Measurements from ENCODE around the gene F7.

The F7 gene

DNA sequence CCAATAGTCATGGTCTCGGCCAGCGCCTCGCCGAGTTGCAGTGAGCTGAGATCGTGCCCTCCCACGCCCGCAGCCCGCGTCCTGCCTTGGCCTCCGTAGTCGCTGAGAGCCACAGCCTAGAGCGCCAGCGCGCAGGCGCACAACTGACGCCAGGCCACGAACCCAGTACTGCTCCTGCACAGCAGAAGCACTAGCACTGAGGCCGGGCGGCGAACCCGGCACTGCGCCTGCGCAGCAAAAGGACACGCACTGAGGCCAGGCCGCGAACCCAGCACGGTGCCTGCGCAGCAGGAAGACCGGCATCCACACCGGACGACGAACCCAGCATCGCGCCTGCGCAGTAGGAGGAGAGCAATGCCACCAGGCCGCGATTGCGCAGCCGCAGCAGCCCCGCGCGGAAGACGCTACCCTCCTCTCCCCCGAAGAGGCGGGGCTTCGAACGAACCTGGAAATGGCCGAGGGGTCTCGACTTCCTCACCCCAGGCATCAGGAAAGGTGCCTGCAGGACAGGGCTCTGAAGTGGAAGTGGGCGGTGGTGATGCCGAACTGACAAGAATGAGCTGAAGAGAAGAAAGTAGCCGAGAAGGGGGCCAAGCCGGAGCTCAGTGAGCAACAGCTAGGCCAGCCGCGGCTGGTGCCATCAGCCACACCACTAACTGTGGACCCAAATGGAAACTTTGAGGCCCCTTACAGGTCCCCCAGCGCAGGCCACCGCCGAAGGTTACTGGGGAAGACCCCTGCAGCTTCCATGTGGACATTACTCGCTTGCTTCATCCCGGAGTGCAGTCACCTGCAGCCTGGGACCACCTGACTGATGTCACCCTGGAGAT is 24.5 kb downstream of the F7 start:
- DNase-seq (ENCODE audit: low read depth in 1 of 2, low spot score in 1 of 2) = no peak

DNA sequence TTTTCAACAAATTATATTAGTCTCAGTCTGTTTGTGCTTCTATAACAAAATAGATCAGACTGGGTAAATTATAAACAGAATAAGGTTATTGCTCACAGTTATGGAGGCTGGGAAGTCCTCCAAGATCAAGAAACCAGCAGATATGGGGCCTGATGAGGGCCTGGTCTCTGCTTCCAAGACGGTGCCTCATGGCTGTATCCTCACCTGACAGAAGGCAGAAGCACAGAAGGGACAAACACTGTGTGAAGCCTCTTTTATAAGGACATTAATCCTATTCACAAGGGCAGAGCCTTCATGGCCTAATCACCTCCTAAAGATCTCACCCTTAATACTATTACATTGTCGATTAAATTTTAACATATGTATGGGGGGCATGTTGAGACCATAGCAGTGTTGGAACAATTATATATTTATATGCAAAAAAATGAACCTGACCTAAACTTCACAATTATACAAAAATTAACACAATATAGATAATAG is 29.7 kb downstream of the F7 start:
- DNase-seq (ENCODE audit: low read depth in 1 of 2, low spot score in 1 of 2) = no peak

DNA sequence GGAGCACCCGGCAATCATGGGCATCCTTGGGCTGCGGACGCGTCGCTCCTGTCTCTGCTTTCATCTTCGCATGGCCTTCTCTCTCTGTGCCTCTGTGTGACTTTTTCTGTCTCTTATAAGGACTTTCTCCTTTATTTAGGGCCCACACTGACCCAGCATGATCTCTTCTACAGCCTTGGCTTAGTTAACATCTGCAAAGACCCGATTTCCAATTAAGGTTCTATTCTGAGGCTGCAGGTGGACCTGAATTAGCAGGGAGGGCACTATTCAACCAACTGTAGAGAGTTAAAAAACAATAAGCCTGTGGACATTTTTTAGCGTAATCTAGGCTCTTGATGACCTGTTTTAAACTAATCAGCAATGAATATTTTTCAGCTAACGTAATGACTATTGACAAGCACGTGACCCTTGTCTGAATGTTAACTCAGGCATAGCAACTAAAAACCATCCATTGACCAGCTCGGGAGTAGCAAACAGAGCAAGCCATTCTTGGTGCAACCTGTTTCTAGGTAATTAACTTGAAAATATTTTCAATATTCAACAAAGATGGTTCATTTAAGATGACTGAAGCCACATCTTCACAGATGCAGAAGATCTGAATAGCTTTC is 32.2 kb downstream of the F7 start:
- DNase-seq (ENCODE audit: low read depth in 1 of 2, low spot score in 1 of 2) = no peak

DNA sequence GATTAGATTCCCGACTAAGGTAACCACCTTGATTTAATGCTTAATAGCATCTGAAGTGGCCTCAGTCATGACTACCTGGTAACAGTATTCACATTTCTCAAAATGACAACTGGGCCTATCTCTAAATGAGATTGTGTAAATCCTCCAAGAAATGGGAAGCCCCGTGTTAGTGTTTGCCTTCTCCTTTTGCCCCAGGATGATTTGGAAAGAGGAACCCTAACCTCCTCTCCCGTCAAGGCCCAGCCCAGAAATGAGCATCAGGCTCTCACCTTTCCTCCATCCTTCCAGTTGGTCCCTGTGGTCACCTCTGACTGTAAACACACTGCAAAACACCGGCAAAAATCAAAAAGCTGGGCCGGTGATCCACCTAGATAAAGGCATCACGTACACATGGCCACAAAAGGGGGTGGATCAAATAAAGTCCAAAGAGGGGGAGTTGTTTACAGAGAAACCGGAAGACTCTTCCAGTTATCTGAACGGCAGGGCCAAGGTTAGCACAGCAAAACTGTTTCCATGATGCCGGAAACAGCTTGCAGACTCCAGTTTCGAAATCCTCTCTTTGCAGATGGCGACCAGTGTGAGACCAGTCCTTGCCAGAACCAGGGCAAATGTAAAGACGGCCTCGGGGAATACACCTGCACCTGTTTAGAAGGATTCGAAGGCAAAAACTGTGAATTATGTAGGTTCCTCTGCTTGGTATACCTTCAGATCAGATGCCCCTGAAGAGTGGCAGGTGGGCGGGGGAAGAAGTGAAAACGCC is 33.4 kb downstream of the F7 start:
- no peak for DNase-seq (ENCODE audit: low read depth in 1 of 2, low spot score in 1 of 2)

DNA sequence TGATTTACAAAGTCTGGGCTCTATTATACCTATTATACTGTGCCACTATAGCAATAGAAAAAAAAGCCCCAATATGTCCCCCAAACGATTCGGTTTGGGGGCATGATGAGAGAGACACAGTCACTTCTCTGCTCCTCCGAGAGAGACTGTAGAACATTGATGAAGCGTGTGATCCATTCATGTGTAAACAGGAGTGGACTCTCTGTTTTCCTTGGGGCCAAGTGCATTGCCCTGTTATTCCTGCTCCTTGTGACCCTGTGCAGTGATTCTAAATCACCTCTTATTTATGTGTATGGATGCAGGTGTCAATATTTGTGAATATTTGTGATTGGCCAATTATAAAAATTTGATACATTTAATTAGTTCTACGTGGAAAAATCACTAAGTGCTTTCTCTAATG is 34.0 kb downstream of the F7 start:
- no peak for DNase-seq (ENCODE audit: low read depth in 1 of 2, low spot score in 1 of 2)

DNA sequence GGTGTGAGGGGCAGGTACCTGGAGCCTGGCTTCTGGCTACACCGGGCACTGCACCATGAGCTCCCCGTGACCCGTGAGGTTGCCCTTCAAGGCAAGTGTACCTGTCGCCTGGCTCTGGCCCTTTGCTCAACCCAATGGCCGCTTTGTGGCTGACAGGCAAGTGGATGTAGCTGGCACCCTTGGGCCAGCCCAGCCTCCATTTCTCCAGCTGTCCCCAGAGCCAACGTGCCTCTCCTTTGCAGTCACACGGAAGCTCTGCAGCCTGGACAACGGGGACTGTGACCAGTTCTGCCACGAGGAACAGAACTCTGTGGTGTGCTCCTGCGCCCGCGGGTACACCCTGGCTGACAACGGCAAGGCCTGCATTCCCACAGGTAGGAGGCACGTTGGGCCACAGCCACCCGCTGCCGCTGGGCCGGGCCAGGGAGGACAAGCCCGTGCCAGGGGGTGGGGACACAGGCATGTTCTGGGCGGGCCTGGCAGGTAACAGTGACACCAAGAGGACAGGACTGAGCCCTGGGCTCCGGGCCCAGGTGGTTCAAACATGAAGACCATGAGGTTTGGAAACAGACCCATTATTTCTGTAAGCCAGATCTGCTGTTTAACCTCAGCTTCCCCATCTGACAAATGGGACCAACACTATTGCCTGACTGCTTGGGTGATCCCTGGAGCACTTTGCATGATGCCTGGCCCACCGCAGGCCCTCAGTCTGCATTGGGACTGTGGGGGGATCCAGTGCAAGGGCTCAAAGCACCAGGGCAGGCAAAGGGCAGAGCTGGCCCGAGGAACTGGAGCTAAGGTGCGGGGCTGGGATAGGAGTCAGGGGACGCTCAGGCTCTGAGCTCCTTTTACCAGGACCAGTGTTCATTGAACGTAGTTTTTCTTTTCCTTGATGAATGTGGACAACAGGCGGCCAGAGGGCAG is 35.3 kb downstream of the F7 start:
- no peak for DNase-seq (ENCODE audit: low read depth in 1 of 2, low spot score in 1 of 2)

DNA sequence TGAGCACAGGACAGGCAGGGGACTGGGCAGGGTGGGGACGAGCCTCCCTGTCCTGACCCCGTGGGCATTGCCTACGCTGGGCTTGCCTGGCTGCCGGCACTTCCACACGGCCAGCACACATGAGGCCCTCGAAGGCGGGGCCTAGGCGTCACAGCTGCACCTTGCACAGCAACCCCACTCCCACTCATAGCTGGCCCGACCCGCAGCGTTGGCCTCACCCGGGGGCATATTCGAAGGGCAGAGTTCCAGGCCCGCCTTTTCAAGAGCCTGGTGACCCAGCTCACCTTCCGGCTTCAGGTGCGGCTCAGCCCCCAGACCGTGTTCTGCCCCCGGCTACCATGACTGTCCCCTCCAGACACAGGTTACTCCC is 36.0 kb downstream of the F7 start:
- no peak for DNase-seq (ENCODE audit: low read depth in 1 of 2, low spot score in 1 of 2)

DNA sequence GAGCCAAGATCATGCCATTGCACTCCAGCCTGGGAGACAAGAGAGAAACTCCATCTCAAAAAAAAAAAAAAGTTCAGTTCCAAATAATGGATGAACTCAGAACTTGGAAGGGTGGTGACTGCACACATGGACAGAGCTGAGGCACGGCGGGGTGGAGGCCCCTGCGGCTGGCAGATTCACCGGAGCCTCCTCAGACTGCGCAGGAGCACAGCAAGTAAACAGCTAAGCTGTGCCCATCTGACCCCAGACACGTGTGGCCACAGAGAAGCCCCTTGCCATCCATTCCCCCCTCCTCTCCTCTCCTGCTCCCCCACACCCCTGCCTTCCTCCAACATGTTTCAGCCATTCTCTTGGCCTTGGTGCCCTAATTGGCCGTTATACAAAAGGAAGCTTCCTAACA is 37.3 kb downstream of the F7 start:
- DNase-seq (ENCODE audit: low read depth in 1 of 2, low spot score in 1 of 2) = no peak

DNA sequence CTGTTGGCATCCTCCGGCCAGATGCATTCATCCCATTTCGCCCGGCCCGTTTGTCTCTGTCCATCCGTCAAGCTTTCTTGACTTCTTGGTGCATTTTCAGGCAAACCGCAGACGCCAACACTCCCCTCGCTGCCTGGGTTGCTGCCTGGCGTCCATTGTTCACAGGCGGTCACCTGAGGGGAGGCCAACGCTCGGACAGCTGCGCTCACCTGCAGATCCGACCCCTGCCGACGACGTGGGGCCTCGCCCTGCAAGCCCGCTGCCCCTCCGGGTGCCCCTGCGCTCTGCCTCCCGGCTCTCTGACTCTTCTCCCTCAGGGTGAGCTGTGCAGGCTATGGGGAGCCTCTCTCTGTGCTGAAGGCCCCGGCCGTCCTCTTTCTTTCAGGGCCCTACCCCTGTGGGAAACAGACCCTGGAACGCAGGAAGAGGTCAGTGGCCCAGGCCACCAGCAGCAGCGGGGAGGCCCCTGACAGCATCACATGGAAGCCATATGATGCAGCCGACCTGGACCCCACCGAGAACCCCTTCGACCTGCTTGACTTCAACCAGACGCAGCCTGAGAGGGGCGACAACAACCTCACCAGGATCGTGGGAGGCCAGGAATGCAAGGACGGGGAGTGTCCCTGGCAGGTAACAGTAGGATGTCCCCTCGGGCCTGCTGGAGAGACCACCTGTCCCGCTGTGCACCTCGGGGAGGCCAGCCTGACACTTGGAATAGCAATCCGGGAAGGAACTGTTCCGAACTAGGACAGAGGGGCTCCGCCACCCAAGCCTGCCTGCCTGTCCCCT is 38.1 kb downstream of the F7 start:
- no peak for DNase-seq (ENCODE audit: low read depth in 1 of 2, low spot score in 1 of 2)

DNA sequence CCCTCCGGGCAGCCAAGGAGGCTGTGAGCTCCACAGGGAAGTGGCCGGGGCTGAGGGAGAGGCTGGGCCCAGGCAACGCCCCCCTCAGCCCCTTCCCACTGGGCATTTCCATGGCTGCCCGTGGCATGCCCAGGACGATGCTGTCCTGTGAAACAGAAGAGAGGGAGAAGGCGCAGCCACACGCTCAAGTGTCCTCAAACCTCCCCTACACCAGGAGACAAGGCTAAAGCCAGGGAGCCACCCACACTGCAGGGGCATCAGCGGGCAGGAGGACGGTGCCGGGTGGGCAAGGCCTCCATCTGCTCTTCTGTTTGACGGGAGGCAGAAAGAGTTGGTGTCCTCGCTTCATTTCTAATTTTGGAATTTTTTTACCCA is 38.7 kb downstream of the F7 start:
- DNase-seq (ENCODE audit: low read depth in 1 of 2, low spot score in 1 of 2) = no peak

DNA sequence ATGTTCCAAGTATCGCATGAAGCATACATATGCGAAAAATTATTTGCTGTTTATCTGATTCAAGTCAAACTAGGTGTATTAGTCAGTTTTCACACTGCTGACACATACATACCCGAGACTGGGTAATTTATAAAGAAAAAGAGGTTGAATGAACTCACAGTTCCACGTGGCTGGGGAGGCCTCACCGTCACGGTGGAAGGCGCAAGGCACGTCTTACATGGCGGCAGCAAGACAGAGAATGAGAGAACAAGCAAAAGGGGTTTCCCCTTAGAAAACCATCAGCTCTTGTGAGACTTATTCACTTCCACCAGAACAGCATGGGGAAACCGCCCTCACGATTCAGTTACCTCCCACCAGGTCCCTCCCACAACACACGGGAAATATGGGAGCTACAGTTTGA is 39.9 kb downstream of the F7 start:
- no peak for DNase-seq (ENCODE audit: low read depth in 1 of 2, low spot score in 1 of 2)

DNA sequence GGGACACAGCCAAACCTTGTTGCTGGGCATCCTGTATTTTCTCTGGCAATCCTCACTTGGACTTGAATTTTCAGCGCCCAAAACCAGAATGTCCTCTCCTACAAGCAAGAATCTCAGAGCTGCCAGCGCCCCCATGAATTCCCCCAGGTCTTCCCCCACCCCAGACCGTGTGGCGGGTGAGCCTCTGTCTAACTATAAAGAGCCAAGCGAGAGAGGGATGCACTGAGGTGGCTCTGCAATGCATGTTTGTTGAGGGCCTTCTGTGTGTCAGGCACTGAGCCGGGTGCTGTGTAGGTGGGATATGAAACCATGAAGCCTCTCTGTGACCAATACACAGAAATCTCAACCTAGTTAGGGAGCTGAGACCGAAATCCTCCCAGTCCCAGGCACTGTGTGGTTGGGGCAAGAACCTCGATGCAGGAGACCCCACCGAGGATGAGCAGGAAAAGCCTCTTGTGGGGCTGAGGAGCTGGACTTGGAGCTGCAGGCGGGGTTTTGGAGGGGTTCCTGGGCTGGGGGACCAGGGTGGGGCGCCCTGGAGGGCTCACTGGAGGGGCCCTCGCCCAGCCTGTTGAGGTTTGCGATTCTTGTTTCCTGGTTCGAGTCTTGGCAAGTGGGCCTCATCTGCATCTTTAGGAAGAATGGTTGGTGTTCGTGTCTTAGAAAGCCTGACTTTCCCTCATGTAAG is 40.5 kb downstream of the F7 start:
- no peak for DNase-seq (ENCODE audit: low read depth in 1 of 2, low spot score in 1 of 2)

DNA sequence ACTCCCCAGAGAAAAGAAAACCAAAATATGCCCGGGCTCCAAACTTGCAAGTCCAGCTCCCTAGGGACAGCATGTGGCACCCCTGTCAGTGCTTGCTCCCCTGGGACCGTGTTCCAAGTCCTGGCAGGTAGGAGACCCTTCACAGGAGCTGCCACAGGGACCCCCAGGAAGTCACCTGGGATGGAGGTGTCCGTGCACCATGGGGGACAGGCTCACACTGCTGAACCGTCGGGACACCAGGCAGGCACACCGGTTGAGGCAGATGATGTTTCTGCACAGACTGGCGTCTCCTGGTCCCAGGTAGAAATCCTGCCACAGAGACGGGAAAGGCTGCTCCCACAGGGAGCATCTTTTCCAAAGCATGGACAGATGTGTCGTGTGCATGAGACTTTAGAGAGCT is 41.2 kb downstream of the F7 start:
- DNase-seq (ENCODE audit: low read depth in 1 of 2, low spot score in 1 of 2) = no peak

DNA sequence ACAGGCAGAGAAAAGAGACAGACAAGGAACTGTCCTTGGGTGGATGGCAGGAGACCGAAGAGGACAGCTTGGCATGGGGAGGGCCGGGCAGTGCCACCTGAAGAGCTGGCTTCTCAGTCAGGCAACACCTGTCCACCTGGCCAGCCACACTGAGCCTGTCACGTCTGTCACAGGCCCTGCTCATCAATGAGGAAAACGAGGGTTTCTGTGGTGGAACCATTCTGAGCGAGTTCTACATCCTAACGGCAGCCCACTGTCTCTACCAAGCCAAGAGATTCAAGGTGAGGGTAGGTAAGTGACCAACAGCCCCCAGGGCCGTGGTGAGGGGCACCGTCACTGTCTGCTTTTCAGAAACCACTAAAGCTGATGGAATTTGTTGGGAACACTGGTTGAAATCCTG is 41.6 kb downstream of the F7 start:
- no peak for DNase-seq (ENCODE audit: low read depth in 1 of 2, low spot score in 1 of 2)

DNA sequence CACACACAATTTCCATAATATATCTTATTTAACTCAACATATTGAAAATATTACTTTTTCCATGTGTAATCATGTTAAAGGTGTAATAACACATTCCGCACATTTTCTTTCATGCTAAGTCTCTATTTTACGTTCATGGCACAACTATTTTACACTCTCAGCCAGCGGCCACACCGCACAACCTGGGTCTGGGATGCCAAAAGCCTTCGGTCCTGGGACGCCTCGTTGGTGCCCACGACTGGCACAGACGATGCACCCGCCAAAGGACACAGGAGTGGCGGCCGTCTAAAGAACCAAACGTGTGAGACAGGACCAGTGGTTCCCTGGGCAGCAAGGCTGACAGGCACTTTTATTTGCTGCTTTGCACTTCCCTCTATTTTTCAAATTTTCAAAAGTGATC is 42.8 kb downstream of the F7 start:
- no peak for DNase-seq (ENCODE audit: low read depth in 1 of 2, low spot score in 1 of 2)

DNA sequence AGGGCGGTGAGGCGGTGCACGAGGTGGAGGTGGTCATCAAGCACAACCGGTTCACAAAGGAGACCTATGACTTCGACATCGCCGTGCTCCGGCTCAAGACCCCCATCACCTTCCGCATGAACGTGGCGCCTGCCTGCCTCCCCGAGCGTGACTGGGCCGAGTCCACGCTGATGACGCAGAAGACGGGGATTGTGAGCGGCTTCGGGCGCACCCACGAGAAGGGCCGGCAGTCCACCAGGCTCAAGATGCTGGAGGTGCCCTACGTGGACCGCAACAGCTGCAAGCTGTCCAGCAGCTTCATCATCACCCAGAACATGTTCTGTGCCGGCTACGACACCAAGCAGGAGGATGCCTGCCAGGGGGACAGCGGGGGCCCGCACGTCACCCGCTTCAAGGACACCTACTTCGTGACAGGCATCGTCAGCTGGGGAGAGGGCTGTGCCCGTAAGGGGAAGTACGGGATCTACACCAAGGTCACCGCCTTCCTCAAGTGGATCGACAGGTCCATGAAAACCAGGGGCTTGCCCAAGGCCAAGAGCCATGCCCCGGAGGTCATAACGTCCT is 43.4 kb downstream of the F7 start:
- DNase-seq (ENCODE audit: low read depth in 1 of 2, low spot score in 1 of 2) = no peak

DNA sequence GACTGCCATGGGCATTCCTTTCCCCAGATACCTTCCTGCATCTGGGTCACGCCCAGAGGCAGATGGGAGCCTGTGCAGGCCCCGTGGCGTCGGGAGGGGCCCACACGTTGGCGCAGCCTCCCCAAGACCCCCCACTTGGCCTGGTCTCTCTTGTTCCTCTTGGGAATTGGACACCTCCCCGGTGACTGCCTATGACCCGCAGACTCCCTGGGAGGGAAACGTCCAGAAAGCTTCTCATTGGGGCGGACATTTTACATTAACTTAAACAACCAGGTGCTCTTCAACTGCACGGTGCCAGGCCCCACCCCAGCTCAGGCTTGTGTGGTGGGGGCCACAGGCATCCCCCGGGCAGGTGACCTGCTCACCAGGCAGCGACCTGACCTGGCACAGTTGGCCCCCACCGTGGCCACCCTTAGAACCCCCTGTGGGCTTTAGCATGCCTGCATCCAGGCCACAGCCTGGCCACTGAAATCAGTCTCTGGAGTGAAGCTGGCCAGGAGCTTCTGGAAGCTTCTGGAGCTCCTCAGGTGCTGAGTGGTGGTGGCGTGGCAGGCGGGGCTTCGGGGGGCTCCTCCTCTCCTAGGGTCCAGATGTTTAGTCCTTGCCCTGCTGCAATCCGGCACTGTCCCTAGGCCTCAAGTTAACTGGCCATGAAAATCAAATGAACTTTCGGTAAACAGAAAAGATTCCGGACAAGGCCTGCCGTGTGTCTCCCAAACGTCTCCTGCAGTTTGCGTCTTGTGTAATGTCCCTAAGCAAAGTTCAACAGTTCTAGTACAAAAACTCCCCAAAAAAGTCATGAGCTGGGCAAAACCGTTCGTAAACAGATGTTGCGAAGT is 44.3 kb downstream of the F7 start:
- DNase-seq (ENCODE audit: low read depth in 1 of 2, low spot score in 1 of 2) = no peak

DNA sequence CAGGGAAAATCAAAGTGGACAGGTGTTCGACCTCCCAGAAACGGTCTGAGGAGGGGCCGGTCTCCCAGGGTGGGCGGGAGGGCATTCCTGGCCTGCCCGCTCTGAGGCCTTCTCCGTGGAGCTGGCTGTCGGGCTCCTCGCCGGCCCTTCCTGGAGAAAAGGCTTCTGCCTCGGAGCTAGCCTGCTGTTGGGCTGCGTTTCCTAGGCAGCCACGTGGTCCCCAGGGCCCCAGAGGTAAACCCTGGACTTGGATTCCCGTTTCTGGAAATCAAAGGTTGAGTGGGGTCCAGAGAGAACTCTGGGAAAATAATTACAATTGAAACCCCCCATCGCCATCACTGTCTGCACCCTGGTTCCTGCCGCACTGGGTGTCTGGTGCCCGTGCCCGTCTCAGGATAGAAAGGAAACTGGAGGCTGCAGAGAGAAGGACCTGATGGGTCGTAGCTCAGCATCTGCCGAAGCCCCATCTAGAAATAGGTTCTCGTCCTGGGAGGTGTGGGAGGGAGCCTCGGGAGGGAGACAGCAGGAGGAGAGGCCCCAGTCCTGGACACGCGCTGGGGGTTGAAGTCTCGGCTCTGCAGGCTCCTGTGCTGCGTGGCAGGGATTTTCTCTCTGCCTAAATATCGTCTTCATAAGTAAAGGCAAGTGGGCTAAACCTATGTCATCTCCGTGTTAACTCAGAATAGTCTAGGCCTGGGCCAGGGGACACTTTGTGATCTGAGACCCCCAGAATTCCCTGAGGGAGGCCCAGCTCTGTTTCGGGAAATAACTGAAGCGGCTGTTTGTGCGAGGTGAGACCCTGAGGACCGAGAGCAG is 45.2 kb downstream of the F7 start:
- no peak for DNase-seq (ENCODE audit: low read depth in 1 of 2, low spot score in 1 of 2)
